RPMI7951 (cell line): ENCODE results near the gene DDR1. TPM values are rescaled to one million over a fixed set of nuclear protein-coding genes. Genes with fewer than 3 reads are reported as not detected.
A peak's percentile ranks its signal among the peaks of the same experiment; 100 is the strongest.
"Not testable (repeated sequence)": the region's sequence is repeated elsewhere in the genome, so short reads cannot be mapped to it uniquely, and the experiment has no call there.

ENCODE experiments used
- DNase-seq: peaks from one replicate; pipeline ENCODE4 v3.0.0-alpha.2; 2012; ENCODE audit warnings: low read depth
- total RNA-seq: library from RNA; depleted of rRNA; stranded (reverse); fragments of >200 nt; shearing (Covaris generic); gene quantifications from 2 replicates; pipeline ENCODE4 v1.2.3, GENCODE V29; 2014

The DDR1 gene
- total RNA-seq, 1 experiment from 2014 or later: 12.0 TPM

- DNase-seq: no peak
Measured at GRCh38 chr6:30854285-30855040, 29.9 kb upstream of the DDR1 start.

GRCh38 chr6:30855429-30856075 is 28.8 kb upstream of the DDR1 start:
- no peak for DNase-seq

DNA sequence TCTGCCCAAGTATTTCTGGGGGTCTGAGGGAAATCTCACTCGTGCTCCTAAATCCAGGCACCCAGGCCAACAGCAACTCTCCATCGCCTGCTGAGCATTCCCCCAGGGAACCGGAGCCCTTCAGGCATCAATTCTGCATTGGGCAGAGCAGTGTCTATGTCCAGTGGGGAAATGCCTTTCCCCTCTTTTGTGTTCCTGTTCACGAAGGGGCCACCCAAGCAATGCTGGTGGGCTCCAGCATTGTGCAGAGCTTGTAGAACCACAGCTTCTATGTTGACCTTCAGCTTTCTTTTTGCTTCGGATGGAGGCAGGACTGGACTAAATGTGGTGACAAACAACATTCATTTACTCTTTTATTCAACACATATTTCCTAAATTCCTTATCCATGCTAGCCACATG is 27.2 kb upstream of the DDR1 start:
- no peak for DNase-seq

GRCh38 chr6:30857549-30857948 is 26.8 kb upstream of the DDR1 start:
- DNase-seq: peak; percentile 35

DNA sequence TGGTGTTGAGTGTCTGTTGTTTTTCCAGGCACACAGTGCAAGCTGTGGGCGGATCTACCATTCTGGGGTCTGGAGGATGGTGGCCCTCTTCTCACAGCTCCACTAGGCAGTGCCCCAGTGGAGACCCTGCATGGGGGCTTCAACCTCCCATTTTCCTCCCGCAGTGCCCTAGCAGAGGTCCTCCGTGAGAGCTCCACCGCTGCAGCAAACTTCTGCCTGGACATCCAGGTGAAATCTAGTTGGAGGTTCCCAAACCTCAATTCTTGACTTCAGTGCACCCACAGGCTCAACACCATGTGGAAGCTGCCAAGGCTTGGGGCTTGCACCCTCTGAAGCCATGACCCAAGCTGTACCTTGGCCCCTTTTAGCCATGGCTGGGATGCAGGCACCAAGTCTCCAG is 24.6 kb upstream of the DDR1 start:
- not testable (repeated sequence) for DNase-seq

GRCh38 chr6:30861257-30862048 is 22.9 kb upstream of the DDR1 start:
- no peak for DNase-seq

GRCh38 chr6:30862156-30862875 is 22.0 kb upstream of the DDR1 start:
- peak; percentile 41 for DNase-seq

GRCh38 chr6:30864325-30864724 is 20.0 kb upstream of the DDR1 start:
- no peak for DNase-seq

DNA sequence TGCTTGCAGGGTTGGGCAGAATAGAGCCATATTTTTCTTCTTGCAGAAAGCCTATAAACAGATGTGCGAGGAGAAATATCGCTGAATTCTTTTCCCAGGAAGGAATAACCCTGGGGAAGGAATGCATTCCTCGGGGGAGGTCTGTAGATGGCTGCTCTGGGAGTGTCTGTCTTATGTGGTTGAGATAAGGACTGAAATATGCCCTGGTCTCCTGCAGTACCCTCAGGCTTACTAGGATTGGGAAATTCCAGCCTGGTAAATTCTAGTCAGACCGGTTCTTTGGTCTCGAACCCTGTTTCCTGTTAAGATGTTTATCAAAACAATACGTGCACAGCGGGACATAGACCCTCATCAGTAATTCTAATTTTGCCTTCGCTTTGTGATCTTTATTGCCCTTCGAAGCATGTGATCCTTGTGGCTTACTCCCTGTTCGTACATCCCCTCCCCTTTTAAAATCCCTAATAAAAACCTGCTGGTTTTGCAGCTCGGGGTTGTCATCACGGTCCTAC is 15.0 kb upstream of the DDR1 start:
- DNase-seq: peak; percentile 18

GRCh38 chr6:30870546-30870945 is 13.8 kb upstream of the DDR1 start:
- no peak for DNase-seq

DNA sequence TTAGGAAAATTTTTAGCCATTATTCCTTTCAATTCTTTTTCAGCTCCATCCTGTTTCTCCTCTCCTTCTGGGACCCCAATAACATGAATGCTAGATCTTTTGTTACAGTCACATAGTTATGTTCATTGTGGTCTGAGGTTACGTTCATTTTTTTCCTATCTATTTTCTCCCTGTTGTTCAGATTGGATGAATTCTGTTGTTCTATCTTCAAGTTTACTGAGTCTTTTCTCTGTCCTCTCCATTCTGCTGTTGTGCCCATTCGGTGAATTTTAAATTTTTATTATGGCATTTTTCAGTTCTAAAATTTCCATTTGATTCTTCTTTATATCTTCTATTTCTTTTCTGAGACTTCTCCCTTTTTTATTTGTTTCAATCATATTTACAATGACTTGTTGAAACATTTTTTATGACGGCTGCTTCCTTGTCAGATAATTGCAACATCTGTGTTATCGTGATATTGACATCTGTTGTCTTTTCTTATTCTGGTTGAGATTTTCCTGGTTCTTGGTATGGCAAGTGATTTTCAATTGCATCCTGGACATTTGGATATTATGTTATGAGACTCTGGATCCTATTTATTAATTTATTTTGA is 12.6 kb upstream of the DDR1 start:
- DNase-seq: no peak

GRCh38 chr6:30873137-30873640 is 11.1 kb upstream of the DDR1 start:
- no peak for DNase-seq

DNA sequence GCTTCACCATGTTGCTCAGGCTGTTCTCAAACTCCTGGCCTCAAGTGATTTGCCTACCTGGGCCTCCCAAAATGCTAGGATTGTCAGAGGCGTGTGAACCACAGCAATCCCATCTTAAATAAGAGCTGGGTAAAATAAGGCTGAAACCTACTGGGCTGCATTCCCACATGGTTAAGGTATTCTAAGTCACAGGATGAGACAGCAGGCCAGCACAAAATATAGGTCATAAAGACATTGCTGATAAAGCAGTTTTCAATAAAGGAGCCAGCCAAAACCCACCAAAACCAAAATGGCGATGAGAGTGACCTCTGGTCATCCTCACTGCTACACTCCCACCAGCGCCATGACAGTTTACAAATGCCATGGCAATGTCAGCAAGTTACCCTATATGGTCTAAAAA is 10.5 kb upstream of the DDR1 start:
- DNase-seq: not testable (repeated sequence)

DNA sequence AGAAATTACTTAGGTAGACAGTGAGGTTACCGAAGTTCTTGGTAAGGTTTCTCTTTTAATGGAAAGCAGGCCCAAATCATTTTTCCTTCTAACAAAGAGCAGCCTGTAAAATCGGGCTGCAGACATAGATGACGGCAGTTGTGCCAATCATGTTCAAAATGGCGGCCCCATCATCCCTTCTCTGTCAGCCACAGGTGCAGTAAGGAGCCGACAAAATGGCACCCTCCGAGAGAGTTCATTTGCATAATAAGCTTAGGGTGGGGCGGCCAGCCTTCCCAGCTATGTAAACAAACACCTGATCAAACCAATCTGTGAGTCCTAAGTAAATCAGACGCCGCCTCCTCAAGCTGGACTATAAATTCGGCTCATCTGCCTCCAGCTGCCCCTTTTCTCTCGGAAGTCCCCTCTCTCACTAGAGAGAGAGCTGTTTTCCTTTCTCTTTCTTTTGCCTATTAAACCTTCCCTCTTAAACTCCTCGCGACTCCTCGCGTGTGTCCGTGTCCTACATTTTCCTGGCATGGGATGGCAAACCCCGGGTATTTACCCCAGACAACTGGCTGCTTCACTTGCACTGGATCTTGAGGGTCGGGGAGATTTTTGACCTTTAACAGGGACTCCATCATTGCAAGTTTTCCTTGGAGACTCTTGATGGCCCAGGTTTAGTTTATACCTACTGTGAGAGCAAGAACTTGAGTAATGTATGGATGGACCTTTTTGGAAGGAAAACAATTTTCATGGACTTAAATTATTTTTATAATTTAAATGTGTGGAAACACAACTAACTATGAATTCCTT is 8.9 kb upstream of the DDR1 start:
- peak; percentile 26 for DNase-seq

- DNase-seq: peak; percentile 88
Measured at GRCh38 chr6:30876039-30876730, 8.1 kb upstream of the DDR1 start.

DNA sequence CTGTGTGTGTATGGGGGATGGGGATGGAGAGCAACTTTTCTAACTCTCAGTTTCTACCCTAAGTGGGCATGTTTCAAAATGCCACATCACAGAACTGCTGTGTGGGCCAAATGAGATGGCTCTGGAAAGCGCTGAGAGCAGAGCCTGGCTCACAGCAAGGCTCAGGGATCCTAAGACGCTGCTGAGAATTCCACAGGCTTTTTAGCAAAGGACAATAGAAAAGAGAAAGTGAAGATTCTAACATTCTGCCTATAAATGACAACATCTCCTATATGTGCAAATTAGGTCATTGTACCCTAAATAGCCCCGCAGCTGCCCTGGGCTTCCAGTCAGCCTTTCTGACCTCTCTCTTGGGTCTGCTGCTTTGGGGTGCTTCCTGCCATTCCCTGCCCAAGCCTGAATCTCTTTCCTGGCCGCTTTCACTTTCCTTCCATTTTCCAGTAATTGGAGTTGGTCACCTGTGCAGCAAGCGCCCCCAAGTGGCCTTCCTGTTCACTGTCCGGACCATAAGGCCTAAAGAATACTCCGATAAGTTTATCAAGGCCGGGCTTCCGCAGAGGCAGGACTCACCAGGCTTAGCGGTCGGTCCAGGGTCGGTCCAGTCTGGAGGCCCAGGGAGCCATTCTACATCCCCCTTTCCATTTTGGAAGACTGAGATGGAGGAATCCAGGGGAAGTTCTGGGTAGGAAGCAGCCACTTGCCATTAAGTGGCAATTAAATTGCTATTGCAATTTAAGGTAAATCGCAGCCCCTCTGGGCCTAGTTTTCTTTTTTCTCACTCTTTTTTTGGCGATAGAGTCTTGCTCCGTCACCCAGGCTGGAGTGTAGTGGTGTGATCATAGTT is 6.7 kb upstream of the DDR1 start:
- peak; percentile 89 for DNase-seq

- DNase-seq: no peak
Measured at GRCh38 chr6:30879684-30880427, 4.5 kb upstream of the DDR1 start.

DNA sequence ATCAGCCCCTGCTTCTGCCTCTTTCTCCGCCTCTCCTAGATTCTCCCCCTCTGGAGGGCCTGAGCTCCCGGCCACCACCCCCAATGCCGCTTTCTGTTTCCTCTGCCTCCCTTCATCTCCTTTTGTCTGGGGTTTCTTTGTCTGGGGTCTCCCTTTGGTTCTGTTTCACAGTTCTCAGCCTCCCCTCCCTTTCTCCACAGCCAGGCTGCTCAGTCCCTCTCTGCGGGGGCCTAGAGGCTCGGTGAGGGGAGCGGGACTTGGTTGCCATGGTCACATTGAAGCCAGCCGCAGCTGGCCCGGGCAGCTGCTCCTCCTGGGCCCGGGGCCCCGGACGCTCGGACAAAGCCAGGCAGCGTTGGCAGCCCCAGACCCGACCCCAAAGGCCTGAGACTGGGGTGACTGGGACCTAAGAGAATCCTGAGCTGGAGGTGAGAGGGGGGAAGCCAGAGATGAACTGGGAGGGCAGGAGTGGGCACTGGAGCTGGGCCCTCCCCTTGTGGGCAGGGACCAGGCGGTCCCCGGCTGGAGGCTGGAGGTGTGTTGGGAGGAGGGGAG is 3.5 kb upstream of the DDR1 start:
- no peak for DNase-seq
